ENCODE results near the gene ZG16B.
A peak's percentile ranks its signal among the peaks of the same experiment; 100 is the strongest.

Gene ZG16B

GRCh38 chr16:2867987-2868789 lies 38.1 kb downstream of the ZG16B start:
- peak; percentile 75 for DNase-seq (ENCODE audit: low read depth)

- no peak for DNase-seq (ENCODE audit: low read depth)
These were observed 41.8 kb downstream of the ZG16B start for GRCh38 chr16:2871926-2872325.

- no peak for DNase-seq (ENCODE audit: low read depth)
These were observed 44.2 kb downstream of the ZG16B start for GRCh38 chr16:2874032-2874911.

GRCh38 chr16:2874912-2875362 lies 44.8 kb downstream of the ZG16B start:
- no peak for DNase-seq (ENCODE audit: low read depth)

- DNase-seq (ENCODE audit: low read depth), result no peak
These were observed 49.9 kb downstream of the ZG16B start for GRCh38 chr16:2879854-2880508.

All from HS-27A (cell line).